HCT116 (cell line): ENCODE measurements around the gene TRPM3. TPM values are rescaled to one million over a fixed set of nuclear protein-coding genes. Genes with fewer than 3 reads are reported as not detected.

Source experiments
- ATAC-seq: fragments of 200-7000 bp; cut with Tn5 transposase; 2 replicates; pipeline ENCODE4 v1.9.1; 2020; ENCODE audit warnings: mild to moderate bottlenecking, moderate library complexity
- BruUV-seq: library from RNA; stranded (reverse); fragments of 400-500 nt; replicated peaks from 2 replicates; lab custom pipeline; 2021; lab: Mats Ljungman, UMichigan
- CTCF ChIA-PET: fragments of 300-600 bp; sonication (Branson Sonifier 250); formaldehyde crosslinking; loops from one replicate; lab custom pipeline; 2021; ENCODE audit warnings: antibody characterized with exemption; lab: Charles Lee
- POLR2A ChIA-PET: fragments of 300-600, 350-600 bp; sonication (Branson Sonifier 250); formaldehyde crosslinking; loops from one replicate; lab custom pipeline; 2021; ENCODE audit warnings: antibody characterized with exemption; lab: Charles Lee
- RAD21 ChIA-PET, 2 experiments: fragments of 300-600 bp; sonication (Branson Sonifier 250); formaldehyde crosslinking; loops; one replicate each; lab custom pipeline; 2023; ENCODE audit warnings: low total read pairs in 2 of 2; ENCODE audit not compliant: uncharacterized antibody in 2 of 2, unreplicated experiment in 2 of 2, low non-redundant PET in 1 of 2; lab: Charles Lee
- DNase-seq: peaks from one replicate; pipeline ENCODE4 v3.0.0-alpha.2; 2010; ENCODE audit warnings: low read depth, low spot score
- H2AFZ ChIP-seq: fragments of 200-600 bp; shearing (Covaris generic), sonication (generic); 2 replicates; pipeline ENCODE4 v1.6.1; 2017; ENCODE audit warnings: low read depth, mixed run types, mixed read lengths, antibody characterized with exemption, low read length; ENCODE audit not compliant: poor library complexity, severe bottlenecking
- H3K27ac ChIP-seq: 2 replicates; pipeline ENCODE4 v1.5.1; 2012; ENCODE audit warnings: low read depth, low read length
- H3K27me3 ChIP-seq: fragments of 200-600 bp; sonication (generic); 2 replicates; pipeline ENCODE4 v1.6.1; 2016; ENCODE audit warnings: mixed run types, low read length, mixed read lengths; ENCODE audit not compliant: insufficient read depth
- H3K36me3 ChIP-seq, 2 experiments: fragments of 200-500 bp in 1 of 2; fragments of 200-600 bp in 1 of 2; sonication (Bioruptor generic) in 1 of 2; sonication (generic) in 1 of 2; 2 replicates each; pipeline versions ENCODE4 v1.5.1 to v1.6.1; 2014 to 2016; ENCODE audit warnings: low read length in 2 of 2, inconsistent platforms in 1 of 2, mixed read lengths in 1 of 2, mixed run types in 1 of 2; ENCODE audit not compliant: insufficient read depth in 2 of 2, control insufficient read depth in 1 of 2
- H3K4me1 ChIP-seq, 2 experiments: fragments of 200-600 bp in 1 of 2; sonication (generic) in 1 of 2; 2 replicates each; pipeline versions ENCODE4 v1.5.1 to v1.6.1; 2012 to 2017; ENCODE audit warnings: low read length in 2 of 2, inconsistent platforms in 1 of 2, mild to moderate bottlenecking in 1 of 2, mixed read lengths in 1 of 2, mixed run types in 1 of 2, moderate library complexity in 1 of 2; ENCODE audit not compliant: insufficient read depth in 2 of 2, control insufficient read depth in 1 of 2
- H3K4me2 ChIP-seq: fragments of 200-600 bp; sonication (generic); 2 replicates; pipeline ENCODE4 v1.6.1; 2017; ENCODE audit warnings: mixed run types, low read length, mixed read lengths
- H3K4me3 ChIP-seq, 2 experiments: fragments of 200-600 bp in 1 of 2; sonication (generic) in 1 of 2; replicated peaks in 1 of 2; 2 replicates each; pipeline ENCODE4 v1.5.1; 2011 to 2016; ENCODE audit warnings: low read length in 2 of 2, control low read depth in 1 of 2, low read depth in 1 of 2, mild to moderate bottlenecking in 1 of 2, mixed read lengths in 1 of 2, mixed run types in 1 of 2
- H3K79me2 ChIP-seq: fragments of 200-600 bp; sonication (generic); 2 replicates; pipeline ENCODE4 v1.6.1; 2017; ENCODE audit warnings: mild to moderate bottlenecking, mixed run types, low read length, moderate library complexity, mixed read lengths; ENCODE audit not compliant: insufficient read depth
- H3K9ac ChIP-seq: fragments of 200-600 bp; sonication (generic); 2 replicates; pipeline ENCODE4 v1.6.1; 2016; ENCODE audit warnings: low read length, mixed read lengths
- H3K9me2 ChIP-seq: fragments of 200-600 bp; sonication (generic), shearing (Covaris generic); 2 replicates; pipeline ENCODE4 v1.6.1; 2017; ENCODE audit warnings: mixed run types, mild to moderate bottlenecking, moderate library complexity; ENCODE audit not compliant: insufficient read depth
- H3K9me3 ChIP-seq, 2 experiments: fragments of 200-500 bp in 1 of 2; fragments of 200-600 bp in 1 of 2; sonication (Bioruptor generic) in 1 of 2; sonication (generic) in 1 of 2; 2 replicates each; pipeline ENCODE4 v1.6.1; 2014 to 2017; ENCODE audit warnings: low read length in 2 of 2, mixed read lengths in 2 of 2, inconsistent platforms in 1 of 2, low read depth in 1 of 2, mild to moderate bottlenecking in 1 of 2, mixed run types in 1 of 2, moderate library complexity in 1 of 2; ENCODE audit not compliant: control insufficient read depth in 1 of 2, insufficient read depth in 1 of 2
- H4K20me1 ChIP-seq: fragments of 200-600 bp; sonication (generic), shearing (Covaris generic); 2 replicates; pipeline ENCODE4 v1.6.1; 2017; ENCODE audit warnings: mixed run types, mild to moderate bottlenecking, moderate library complexity; ENCODE audit not compliant: insufficient read depth
- ATF3 ChIP-seq: IDR thresholded peaks from 2 replicates; pipeline ENCODE4 v1.6.1; 2012
- EGR1 ChIP-seq: IDR thresholded peaks from 2 replicates; pipeline ENCODE4 v1.6.1; 2012; ENCODE audit warnings: low read depth
- ELF1 ChIP-seq: IDR thresholded peaks from 2 replicates; pipeline ENCODE4 v1.6.1; 2012; ENCODE audit warnings: low read depth, borderline replicate concordance
- FOSL1 ChIP-seq: IDR thresholded peaks from 2 replicates; pipeline ENCODE4 v1.6.1; 2012; ENCODE audit warnings: low read depth
- JUND ChIP-seq: IDR thresholded peaks from 2 replicates; pipeline ENCODE4 v1.6.1; 2012
- MAX ChIP-seq: IDR thresholded peaks from 2 replicates; pipeline ENCODE4 v1.6.1; 2012
- POLR2AphosphoS5 ChIP-seq: IDR thresholded peaks from 2 replicates; pipeline ENCODE4 v1.6.1; 2011; ENCODE audit warnings: mild to moderate bottlenecking, low read depth, low read length, moderate library complexity
- RAD21 ChIP-seq: IDR thresholded peaks from 2 replicates; pipeline ENCODE4 v1.6.1; 2012; ENCODE audit warnings: low read depth, mild to moderate bottlenecking
- REST ChIP-seq: IDR thresholded peaks from 2 replicates; pipeline ENCODE4 v1.6.1; 2012; ENCODE audit warnings: low read depth
- SIN3A ChIP-seq: IDR thresholded peaks from 2 replicates; pipeline ENCODE4 v1.6.1; 2012; ENCODE audit warnings: low read depth
- SRF ChIP-seq: IDR thresholded peaks from 2 replicates; pipeline ENCODE4 v1.6.1; 2012; ENCODE audit warnings: low read depth
- YY1 ChIP-seq: IDR thresholded peaks from 2 replicates; pipeline ENCODE4 v1.6.1; 2011; ENCODE audit warnings: low read length, low read depth, moderate library complexity, mild to moderate bottlenecking; ENCODE audit not compliant: insufficient replicate concordance; ENCODE audit errors: extremely low read depth
- ZBTB33 ChIP-seq: IDR thresholded peaks from 2 replicates; pipeline ENCODE4 v1.6.1; 2011; ENCODE audit warnings: mild to moderate bottlenecking, low read length, moderate library complexity; ENCODE audit not compliant: insufficient replicate concordance; ENCODE audit errors: extremely low read depth
- ZFX ChIP-seq: fragments of 450-650 bp; IDR thresholded peaks from 2 replicates; pipeline ENCODE4 v1.6.1; 2017
- ZNF274 ChIP-seq: fragments of 200-500 bp; sonication (Bioruptor generic); IDR thresholded peaks from 2 replicates; pipeline ENCODE4 v1.6.1; 2014; ENCODE audit warnings: mild to moderate bottlenecking, low read depth, low read length, inconsistent platforms
- intact Hi-C: fragments of 100-400 bp; cut with micrococcal nuclease; formaldehyde crosslinking; loops from 2 replicates; pipeline ENCODE4 v1.10.0; 2022
- total RNA-seq: library from RNA; stranded (reverse); gene quantifications from one replicate; pipeline ENCODE4 v1.2.1, GENCODE V29; 2021; ENCODE audit not compliant: unreplicated experiment

TRPM3 gene
- total RNA-seq, 1 experiment from 2014 or later, result not detected

- DNase-seq (no peak), ATAC-seq (no peak)
- Histone ChIP-seq H3K4me1 (no peaks in the 10 kb centered on the region), H3K79me2 (no peaks in the 10 kb centered on the region), H3K36me3 (no peaks in the 10 kb centered on the region), H3K4me3 (no peak overlapping the region), H2AFZ (no peak overlapping the region), H3K9me3 (no peaks in the 10 kb centered on the region), H3K27ac (no peak overlapping the region), H3K4me2 (no peak overlapping the region), H3K9ac (no peak overlapping the region), H3K9me2 (no peaks in the 10 kb centered on the region), H3K27me3 (no peaks in the 10 kb centered on the region), H4K20me1 (no peaks in the 10 kb centered on the region)
- intact Hi-C loops, result no loop called here
- RAD21 ChIA-PET, result no interaction called here
- CTCF ChIA-PET, result no interaction called here
- no peak for TF ChIP-seq ZNF274
- TF ChIP-seq ATF3, result no peak
- TF ChIP-seq FOSL1, result no peak
- no peak for TF ChIP-seq RAD21
- TF ChIP-seq EGR1, result no peak
- TF ChIP-seq JUND, result no peak
- no peak for TF ChIP-seq ZFX
- TF ChIP-seq MAX, result no peak
- TF ChIP-seq ELF1, result no peak
- no peak for TF ChIP-seq POLR2AphosphoS5
- TF ChIP-seq YY1, result no peak
- BruUV-seq, result no TSS peak
- POLR2A ChIA-PET, result no interaction called here
Observed at GRCh38 chr9:70563431-70564204, 557.8 kb downstream of the TRPM3 start.

GRCh38 chr9:70563010-70563409, 558.4 kb downstream of the TRPM3 start:
- Histone ChIP-seq H3K4me2 (no peak overlapping the region), H3K27ac (no peak overlapping the region), H3K79me2 (no peaks in the 10 kb centered on the region), H3K27me3 (no peaks in the 10 kb centered on the region), H4K20me1 (no peaks in the 10 kb centered on the region), H3K4me3 (no peak overlapping the region), H2AFZ (no peak overlapping the region), H3K4me1 (no peaks in the 10 kb centered on the region), H3K9me2 (no peaks in the 10 kb centered on the region), H3K36me3 (no peaks in the 10 kb centered on the region), H3K9me3 (no peaks in the 10 kb centered on the region), H3K9ac (no peak overlapping the region)
- BruUV-seq, result no TSS peak
- DNase-seq (no peak), ATAC-seq (no peak)
- intact Hi-C loops, result no loop called here
- CTCF ChIA-PET, result no interaction called here
- RAD21 ChIA-PET, result no interaction called here
- POLR2A ChIA-PET, result no interaction called here
- TF ChIP-seq REST, result no peak
- TF ChIP-seq SRF, result no peak
- no peak for TF ChIP-seq EGR1
- no peak for TF ChIP-seq ZBTB33
- no peak for TF ChIP-seq ZFX
- TF ChIP-seq ELF1, result no peak
- no peak for TF ChIP-seq SIN3A
- TF ChIP-seq ZNF274, result no peak
